Epidermal melanocyte (primary cell): Measurements from ENCODE around the gene DDX3X.
A peak's percentile ranks its signal among the peaks of the same experiment; 100 is the strongest.
"Not testable (repeated sequence)": the region's sequence is repeated elsewhere in the genome, so short reads cannot be mapped to it uniquely, and the experiment has no call there.

Source experiments
- DNase-seq: peaks from one replicate; pipeline ENCODE4 v3.0.0; 2011; ENCODE audit warnings: low spot score; ENCODE audit not compliant: insufficient read length

The DDX3X gene

DNA sequence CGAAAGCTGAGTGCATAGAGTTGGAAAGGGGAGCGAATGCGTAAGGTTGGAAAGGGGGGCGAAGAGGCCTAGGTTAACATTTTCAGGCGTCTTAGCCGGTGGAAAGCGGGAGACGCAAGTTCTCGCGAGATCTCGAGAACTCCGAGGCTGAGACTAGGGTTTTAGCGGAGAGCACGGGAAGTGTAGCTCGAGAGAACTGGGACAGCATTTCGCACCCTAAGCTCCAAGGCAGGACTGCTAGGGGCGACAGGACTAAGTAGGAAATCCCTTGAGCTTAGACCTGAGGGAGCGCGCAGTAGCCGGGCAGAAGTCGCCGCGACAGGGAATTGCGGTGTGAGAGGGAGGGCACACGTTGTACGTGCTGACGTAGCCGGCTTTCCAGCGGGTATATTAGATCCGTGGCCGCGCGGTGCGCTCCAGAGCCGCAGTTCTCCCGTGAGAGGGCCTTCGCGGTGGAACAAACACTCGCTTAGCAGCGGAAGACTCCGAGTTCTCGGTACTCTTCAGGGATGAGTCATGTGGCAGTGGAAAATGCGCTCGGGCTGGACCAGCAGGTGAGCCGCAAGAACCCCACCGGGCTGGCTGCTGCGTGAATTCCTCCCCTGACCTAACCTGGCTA, at the start of gene DDX3X:
Gene DDX3X (plus strand): TSS at position 419 of the 619 bp plus-strand sequence. CDS start 91 bp downstream, at position 510.
- DNase-seq, result peak; percentile 50

DNA sequence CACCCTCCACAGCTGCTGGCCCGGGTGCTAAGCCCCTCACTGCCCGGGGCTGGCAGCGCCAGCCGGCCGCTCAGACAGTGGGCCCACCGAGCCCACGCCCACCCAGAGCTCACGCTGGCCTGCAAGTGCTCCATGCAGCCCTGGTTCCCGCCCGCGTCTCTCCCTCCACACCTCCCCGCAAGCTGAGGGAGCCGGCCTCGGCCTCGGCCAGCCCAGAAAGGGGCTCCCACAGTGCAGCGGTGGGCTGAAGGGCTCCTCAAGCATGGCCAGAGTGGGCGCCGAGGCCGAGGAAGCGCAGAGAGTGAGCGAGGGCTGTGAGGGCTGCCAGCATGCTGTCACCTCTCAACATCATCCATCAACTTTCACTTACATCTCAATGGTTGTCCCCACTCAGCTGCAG, 48.0 kb upstream of the DDX3X start:
- DNase-seq, result not testable (repeated sequence)

DNA sequence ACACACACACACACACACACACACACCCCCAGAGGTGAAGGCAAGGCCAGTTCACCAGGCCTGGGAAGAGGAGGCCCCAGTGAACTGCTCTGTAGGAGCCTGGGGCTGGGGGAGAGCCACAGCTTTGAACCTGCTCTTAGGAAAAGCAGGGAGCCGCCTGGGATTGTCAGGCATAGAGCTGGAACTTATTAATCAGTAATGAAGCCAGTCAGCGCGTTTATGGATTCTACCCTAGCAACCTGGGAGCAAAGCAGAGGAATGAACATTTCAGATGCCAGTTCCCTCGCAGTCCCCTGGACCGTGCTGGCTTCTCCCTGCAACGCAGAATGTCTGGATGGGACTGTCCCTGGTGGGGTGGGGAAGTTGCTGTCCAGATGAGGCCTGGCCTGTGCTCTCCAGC, 45.3 kb upstream of the DDX3X start:
- no peak for DNase-seq

- DNase-seq, result no peak
Observed at GRCh38 chrX:41289095-41289494, 44.9 kb upstream of the DDX3X start.

- no peak for DNase-seq
Observed at GRCh38 chrX:41291309-41291708, 42.7 kb upstream of the DDX3X start.

DNA sequence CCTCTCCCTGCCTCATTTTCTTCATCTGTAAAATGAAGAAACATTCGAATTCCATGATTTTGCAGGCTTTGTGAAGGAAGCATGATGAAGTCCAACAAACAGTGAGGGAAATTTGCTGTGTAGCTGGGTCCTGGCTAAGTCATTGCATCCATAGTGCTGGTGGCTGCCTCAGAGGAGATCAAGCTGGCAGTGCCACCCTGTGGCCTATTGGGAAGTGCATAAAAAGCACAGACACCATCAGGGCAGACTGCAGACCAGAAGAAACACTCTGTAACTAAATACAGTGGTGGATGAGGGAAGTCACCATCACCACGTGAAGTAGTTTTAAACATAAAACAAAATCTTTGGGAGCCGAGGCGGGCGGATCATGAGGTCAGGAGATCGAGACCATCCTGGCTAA, 40.7 kb upstream of the DDX3X start:
- DNase-seq, result no peak

DNA sequence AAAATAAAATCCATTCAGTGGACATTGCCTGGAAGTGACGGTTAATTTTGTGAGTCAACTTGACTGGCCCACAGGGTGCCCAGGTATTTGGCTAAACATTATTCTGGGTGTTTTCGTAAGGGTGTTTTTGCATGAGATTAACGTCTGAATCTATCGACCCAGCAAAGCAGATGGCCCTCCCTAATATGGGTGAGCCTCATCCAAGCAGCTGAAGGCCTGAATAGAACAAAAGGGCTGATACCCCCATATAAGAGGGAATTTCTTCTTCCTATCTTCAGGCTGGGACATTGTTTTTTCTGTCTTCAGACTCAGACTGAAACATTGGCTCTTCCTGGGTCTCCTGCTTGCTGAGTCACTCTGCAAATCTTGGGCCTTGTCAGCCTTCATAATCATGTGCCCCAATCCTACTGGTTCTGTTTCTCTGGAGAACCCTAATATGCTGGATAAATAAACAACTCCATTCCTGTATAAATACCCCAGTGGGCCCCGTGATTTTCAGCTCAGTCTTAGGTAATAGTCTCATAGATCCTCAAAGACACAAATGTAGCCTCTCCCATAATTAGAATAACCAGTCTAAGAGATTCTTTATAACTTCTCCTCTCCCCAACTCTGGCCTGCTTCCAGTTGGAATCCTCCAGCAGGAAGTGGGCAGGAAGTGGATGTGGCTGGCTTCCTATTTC, 33.1 kb upstream of the DDX3X start:
- DNase-seq, result no peak

GRCh38 chrX:41301438-41301824, 32.5 kb upstream of the DDX3X start:
- DNase-seq, result no peak

GRCh38 chrX:41302370-41302769, 31.6 kb upstream of the DDX3X start:
- DNase-seq, result no peak

DNA sequence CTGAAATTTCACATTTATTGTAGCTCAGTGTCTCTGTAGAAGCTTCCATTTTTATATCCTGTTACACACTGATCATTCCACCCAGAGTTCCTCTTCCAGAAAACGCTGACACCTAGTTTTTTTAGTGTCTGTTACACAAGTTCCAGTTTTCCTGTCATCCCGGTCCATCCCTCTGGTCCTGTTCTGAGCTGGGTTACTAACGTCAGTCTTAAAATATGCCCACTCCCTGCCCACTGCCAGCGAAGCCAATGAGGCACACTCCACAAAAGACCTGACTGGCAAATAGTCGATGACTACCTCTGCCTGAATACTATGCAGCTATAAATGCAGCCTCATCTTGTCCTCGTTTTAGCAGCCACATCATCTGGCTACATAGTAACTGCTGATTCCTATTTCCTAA, 30.9 kb upstream of the DDX3X start:
- no peak for DNase-seq

DNA sequence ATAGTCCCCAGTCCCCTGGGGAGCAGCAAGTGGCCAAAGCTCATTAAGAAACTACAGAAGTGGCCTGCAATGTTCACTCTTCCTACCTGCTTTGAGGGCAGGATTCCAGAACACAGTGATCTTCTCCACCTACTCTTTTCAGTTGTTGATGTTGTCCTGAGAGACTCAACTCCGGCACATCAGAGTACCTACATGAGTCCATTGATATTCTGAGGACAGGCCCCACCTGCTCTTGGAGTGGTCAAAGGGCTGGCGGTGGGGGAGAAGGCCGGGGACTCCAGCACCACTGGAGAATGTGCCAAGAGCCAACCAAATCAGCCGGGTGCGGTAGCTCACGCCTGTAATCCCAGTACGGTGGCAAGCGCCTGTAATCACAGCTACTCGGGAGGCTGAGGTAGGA, 29.8 kb upstream of the DDX3X start:
- no peak for DNase-seq

- no peak for DNase-seq
Observed at GRCh38 chrX:41308884-41309647, 24.9 kb upstream of the DDX3X start.

DNA sequence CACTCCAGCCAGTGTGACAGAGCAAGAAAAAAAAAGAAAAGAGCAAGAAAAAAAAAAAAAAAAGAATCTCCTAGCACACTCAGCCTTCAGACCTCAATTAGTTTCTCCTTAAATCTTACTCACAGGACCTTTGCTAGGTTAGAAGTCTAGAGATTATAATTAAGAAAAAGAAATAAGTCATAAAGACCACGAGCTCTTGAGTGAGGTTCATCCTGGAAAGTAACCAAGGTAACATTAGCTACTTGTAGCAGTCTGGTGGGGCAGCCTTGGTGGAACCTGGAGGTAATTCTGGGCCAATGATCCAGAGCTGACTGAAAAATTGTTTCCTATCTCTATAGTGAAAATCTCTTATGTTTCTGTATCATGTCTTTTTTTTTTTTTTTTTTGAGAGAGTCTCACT, 21.2 kb upstream of the DDX3X start:
- DNase-seq, result no peak

DNA sequence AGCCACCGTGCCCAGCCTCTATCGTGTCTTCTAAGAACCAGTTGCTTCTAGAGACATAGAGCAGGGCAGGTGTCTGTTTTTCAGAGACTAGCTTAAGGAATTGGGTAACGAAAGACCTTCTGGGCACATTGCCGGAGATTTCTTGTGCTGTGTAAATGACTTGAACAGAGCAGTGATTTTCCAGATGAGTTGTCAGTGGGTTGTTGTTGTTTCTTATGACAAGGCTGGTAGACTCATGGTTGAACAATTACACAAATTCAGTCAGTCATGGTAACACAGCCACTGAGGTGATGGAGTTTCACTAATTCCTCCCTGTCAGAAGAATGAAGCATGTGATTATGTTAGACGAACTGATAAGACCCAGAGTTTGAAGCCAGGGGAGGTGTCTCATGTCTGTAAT, 20.5 kb upstream of the DDX3X start:
- no peak for DNase-seq

- no peak for DNase-seq
Observed at GRCh38 chrX:41314204-41314603, 19.8 kb upstream of the DDX3X start.

DNA sequence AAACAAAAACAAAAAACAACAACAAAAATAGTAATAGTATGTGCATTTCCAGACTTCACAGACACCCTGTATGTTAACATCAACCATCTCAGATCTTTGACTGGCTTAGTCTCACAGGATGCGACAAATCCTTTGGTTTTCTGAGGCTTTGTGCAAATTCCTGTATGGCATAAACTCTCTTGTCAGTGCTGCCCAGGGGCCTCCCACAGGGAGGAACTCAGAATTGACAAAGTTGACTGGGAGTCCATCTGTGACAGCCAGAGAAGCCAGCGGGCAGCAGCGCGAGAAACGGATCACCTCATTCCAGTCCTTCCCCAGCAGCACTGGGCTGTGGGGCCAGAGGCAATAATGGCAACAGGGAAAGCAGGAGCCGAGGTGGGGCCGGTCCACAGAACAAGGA, 19.1 kb upstream of the DDX3X start:
- no peak for DNase-seq

- DNase-seq, result not testable (repeated sequence)
Observed at GRCh38 chrX:41316266-41316665, 17.7 kb upstream of the DDX3X start.

DNA sequence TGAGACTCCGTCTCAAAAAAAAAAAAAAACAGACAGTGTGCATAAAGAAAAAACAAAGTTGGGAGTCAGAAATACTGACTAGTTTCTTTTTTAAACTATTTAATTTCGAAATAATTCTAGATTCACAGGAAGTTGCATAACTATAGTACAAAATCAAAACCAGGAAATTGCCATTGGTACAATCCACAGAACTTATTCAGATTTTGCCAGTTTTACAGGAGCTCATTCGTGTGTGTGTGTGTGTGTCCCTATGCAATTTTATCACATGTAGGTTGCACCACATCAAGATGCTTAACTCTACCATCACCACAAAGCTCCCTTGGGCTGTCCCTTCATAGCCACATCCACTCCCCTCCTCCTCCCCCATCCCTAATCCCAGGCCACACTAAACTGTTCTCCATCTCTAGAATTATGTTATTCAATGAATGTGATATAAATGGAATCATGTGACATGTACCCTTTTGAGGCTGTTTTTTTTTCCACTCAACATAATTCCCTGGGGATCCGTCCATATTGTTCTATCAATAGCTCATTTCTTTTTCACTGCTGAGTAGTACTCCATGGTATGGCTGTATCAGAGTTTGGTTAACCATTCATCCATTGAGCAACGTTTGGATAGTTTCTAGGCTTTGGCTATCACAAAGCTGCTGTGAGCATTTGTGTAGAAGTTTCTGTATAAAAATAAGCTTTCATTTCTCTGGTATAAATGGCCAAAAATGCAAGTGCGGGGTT, 16.3 kb upstream of the DDX3X start:
- DNase-seq, result no peak

- no peak for DNase-seq
Observed at GRCh38 chrX:41320393-41320792, 13.6 kb upstream of the DDX3X start.

DNA sequence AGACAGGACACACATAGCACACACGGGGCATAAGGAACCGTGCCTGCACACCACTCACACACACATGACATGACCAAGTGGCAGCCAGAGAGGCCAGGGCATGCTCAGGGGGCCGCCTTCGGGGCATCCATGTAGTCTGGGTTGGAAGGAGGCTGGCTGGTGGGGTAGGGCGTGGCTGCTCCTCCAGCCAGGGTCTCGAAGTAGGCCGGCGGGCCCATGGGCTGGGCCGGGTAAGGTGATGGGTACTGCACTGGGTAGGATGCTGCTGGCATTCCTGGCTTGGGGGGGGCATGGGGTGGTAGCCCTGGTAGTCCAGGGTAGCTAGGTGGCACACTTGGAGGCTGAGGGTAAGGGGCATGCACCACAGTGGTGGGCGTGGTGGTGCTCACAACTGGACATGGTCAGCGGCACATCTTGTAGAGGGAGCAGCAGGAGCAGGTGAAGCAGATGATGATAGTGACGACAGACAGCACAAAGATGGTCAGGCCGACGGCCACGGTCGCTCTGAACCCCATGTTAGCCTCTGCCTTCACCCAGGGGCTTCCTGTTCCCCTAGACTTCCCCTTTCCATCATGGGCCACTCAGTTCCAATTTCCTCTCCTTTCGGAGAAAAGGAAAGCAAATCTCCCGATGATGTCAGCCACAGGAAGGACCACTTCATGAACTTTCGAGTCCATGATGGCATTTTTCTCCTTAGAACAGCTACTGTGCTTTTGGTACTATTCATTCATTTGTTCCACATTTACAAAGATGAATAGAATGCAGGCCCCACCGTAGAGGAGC, 10.9 kb upstream of the DDX3X start:
- no peak for DNase-seq

GRCh38 chrX:41326431-41326830, 7.5 kb upstream of the DDX3X start:
- no peak for DNase-seq
